GM12801 (cell line): ENCODE results near the gene FRG2B.

Source experiments
- CTCF ChIP-seq: IDR thresholded peaks from one replicate; pipeline ENCODE4 v1.5.1; 2011; ENCODE audit warnings: control low read depth; ENCODE audit not compliant: insufficient read length; ENCODE audit errors: extremely low read depth

Gene FRG2B

GRCh38 chr10:133608855-133609254, 17.7 kb downstream of the FRG2B start:
- TF ChIP-seq CTCF = no peak

DNA sequence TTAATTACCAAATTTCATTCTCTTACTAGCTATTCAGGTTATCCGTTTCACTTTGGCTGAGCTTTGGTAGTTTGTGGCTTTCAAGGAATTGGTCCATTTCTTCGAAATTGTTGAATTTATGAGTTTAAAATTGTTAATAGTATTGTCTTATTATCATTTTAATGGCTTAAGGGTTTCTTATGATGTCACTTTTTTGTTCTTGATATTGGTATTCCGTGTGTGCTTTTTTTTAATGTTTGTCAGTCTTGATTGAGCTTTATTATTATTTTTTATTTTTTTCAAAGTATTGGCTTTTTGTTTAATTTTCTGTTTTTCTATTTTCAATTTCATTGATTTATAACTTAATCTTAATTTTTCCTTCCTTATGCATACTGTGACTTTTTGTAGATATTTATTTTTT, 25.9 kb downstream of the FRG2B start:
- no peak for TF ChIP-seq CTCF

DNA sequence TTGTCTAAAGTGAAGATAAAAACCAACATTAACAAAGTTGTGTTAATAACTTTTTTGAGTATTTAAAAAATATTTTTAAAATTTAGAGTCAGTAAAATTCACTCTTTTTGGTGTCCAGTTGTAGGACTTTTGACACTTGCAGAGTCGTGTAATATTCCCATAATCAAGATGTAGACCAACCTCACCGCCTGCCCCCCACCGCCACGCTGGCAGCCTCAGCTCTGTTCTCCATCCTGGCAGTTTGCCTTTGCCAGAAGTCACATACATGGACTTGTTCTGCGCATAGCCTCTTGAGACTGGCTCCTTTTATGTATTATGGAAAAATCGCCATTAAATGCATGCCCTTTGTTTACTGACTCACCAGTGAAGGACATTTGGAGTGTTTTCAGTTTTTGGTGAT, 33.9 kb downstream of the FRG2B start:
- no peak for TF ChIP-seq CTCF

- TF ChIP-seq CTCF = no peak
These were observed 35.6 kb downstream of the FRG2B start for GRCh38 chr10:133590970-133591359.

DNA sequence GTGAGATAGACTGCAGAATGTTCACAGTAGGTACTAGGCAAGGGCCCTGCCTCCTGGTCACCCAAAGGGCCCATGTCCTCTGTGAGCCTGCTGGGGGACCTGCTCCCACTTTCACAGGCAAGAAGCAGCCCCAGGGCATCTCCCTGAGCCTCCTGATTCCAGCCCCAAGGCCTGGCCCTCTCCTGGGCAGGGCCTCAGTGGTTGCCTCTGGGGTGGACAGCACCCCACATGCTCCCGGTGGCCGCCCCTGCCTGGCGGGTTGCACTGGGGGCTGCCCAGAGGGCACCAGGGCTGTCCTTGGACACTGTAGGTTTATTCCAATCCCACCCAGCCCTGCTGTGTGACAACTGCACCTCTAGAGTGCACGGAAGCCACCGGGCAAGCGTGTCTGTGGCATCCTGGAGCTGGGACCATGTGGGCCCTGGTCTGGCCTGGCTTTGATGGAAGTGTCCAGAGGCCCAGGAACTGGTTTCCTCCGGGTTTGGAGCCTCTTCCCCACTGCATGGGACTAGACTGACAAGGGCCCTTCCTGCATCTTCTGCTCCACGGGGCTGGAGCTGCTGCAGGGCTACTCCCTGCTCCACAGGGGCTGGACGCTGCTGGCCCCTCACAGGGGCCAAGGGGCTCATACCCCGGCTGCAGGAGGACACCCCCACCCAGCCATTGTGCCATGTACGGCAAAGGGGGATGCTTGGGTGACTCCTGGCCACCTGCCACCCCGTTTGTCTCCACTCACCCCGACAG, 36.2 kb downstream of the FRG2B start:
- TF ChIP-seq CTCF = no peak
